H1 (cell line): ENCODE measurements around the gene GABRG3.

Experiments
- BACH1 ChIP-seq: IDR thresholded peaks from 2 replicates; pipeline ENCODE4 v1.6.1; 2012; ENCODE audit warnings: low read length, improper control_type of control experiment
- GTF2F1 ChIP-seq: IDR thresholded peaks from 2 replicates; pipeline ENCODE4 v1.6.1; 2012; ENCODE audit warnings: low read depth, low read length, improper control_type of control experiment, borderline replicate concordance

DNA sequence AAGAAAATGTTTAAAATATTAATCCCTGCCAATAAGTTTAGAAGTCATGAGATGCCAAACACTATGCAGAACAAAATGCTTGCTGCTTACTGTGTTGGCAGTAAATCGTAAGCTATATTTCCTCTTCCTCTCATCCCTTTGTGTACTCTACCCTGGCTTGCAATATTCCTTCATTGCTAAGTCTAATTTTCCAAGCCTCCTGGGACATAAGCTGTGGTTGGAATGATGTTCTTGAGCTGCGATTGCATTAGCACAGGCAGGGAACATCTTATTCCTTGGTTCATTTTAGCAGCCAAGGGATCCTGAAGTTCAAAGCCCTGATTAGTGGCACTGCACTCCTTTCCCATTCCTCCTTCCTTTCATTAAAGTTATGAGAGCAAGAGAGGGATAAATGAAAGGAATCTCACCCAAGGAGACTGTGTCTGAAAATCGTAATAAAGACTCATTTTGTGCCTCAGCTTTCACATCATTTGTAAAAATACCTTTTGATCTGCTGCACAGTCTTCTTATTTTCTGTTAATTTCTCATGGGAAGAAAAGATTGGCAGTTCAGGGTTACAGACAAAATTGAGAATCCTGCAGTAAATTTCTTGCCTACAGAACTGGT, 592.9 kb downstream of the GABRG3 start:
- no peak for TF ChIP-seq GTF2F1
- no peak for TF ChIP-seq BACH1
